K562 (cell line): Measurements from ENCODE around the gene TTC24. TPM values are rescaled to one million over a fixed set of nuclear protein-coding genes. Genes with fewer than 3 reads are reported as not detected.

ENCODE experiments used
- ATAC-seq: fragments of 200-7000 bp; cut with Tn5 transposase; 3 replicates; pipeline ENCODE4 v1.9.1; 2020; ENCODE audit warnings: moderate library complexity
- BruUV-seq: library from RNA; stranded (reverse); fragments of 400-500 nt; replicated peaks from 2 replicates; lab custom pipeline; 2021; lab: Mats Ljungman, UMichigan
- CTCF ChIA-PET: fragments of 300-600 bp; formaldehyde crosslinking; extraction: SDS; loops from one replicate; lab custom pipeline; 2021; ENCODE audit warnings: low intra/inter-chr PET ratio; lab: Yijun Ruan, JAX
- POLR2A ChIA-PET: fragments of 300-600, 350-650 bp; sonication (Branson Sonifier 250); formaldehyde crosslinking; extraction: SDS; loops from one replicate; lab custom pipeline; 2021; ENCODE audit warnings: antibody characterized with exemption, inconsistent platforms; lab: Yijun Ruan, JAX
- DNase-seq, 4 experiments: peaks; one replicate each; pipeline versions ENCODE4 v3.0.0 to v3.0.0-alpha.2; 2011 to 2018; ENCODE audit warnings: low spot score in 3 of 4, mixed read lengths in 3 of 4; ENCODE audit errors: extremely low read depth in 1 of 4
- FAIRE-seq: peaks from 2 replicates; lab custom pipeline; 2011; peaks lifted over from hg19 to GRCh38; lab: Jason Lieb, UNC
- H2AFZ ChIP-seq: 2 replicates; pipeline ENCODE4 v1.6.0; 2011; ENCODE audit warnings: low read depth, low read length, control low read depth, inconsistent platforms
- H3K27ac ChIP-seq: fragments of 200-600 bp; 3 replicates; pipeline ENCODE4 v1.8.0; 2011; ENCODE audit warnings: low read depth, mild to moderate bottlenecking, control low read depth, inconsistent platforms, low read length, moderate library complexity, mixed read lengths; ENCODE audit errors: extremely low read depth
- H3K27me3 ChIP-seq, 2 experiments: fragments of 300-600 bp in 1 of 2; 2 replicates in 1 of 2; 3 replicates in 1 of 2; pipeline versions ENCODE4 v1.6.0 to v1.8.0; 2011; ENCODE audit warnings: inconsistent platforms in 2 of 2, low read length in 2 of 2, mild to moderate bottlenecking in 1 of 2, mixed read lengths in 1 of 2, moderate library complexity in 1 of 2; ENCODE audit not compliant: control insufficient read depth in 2 of 2, insufficient read depth in 2 of 2
- H3K36me3 ChIP-seq: fragments of 300-600 bp; 3 replicates; pipeline ENCODE4 v1.8.0; 2011; ENCODE audit warnings: mild to moderate bottlenecking, low read length, inconsistent platforms; ENCODE audit not compliant: control insufficient read depth, insufficient read depth
- H3K4me1 ChIP-seq, 2 experiments: fragments of 200-600 bp in 1 of 2; replicated peaks in 1 of 2; 2 replicates in 1 of 2; 3 replicates in 1 of 2; pipeline versions ENCODE4 v1.5.1 to v1.8.0; 2011; ENCODE audit warnings: inconsistent platforms in 2 of 2, low read length in 2 of 2, mild to moderate bottlenecking in 1 of 2, mixed read lengths in 1 of 2, moderate library complexity in 1 of 2; ENCODE audit not compliant: control insufficient read depth in 2 of 2, insufficient read depth in 2 of 2
- H3K4me2 ChIP-seq: 2 replicates; pipeline ENCODE4 v1.6.1; 2011; ENCODE audit warnings: low read length, control low read depth, inconsistent platforms, mixed read lengths; ENCODE audit not compliant: insufficient read depth
- H3K4me3 ChIP-seq: fragments of 200-600 bp; sonication (generic), shearing (Covaris generic); 2 replicates; pipeline ENCODE4 v1.5.1; 2016; ENCODE audit warnings: control low read depth, inconsistent platforms
- H3K79me2 ChIP-seq: fragments of 200-600 bp; 3 replicates; pipeline ENCODE4 v1.8.0; 2011; ENCODE audit warnings: low read length, inconsistent platforms; ENCODE audit not compliant: control insufficient read depth, insufficient read depth
- H3K9ac ChIP-seq, 2 experiments: 2 replicates each; pipeline versions ENCODE4 v1.6.0 to v1.6.1; 2011; ENCODE audit warnings: low read depth in 2 of 2, low read length in 2 of 2, control low read depth in 1 of 2, inconsistent platforms in 1 of 2, mild to moderate bottlenecking in 1 of 2, mixed read lengths in 1 of 2; ENCODE audit not compliant: insufficient read depth in 1 of 2
- H3K9me1 ChIP-seq: one replicate; pipeline ENCODE4 v1.6.0; 2011; ENCODE audit warnings: inconsistent platforms, mild to moderate bottlenecking, low read length, moderate library complexity; ENCODE audit not compliant: control insufficient read depth, insufficient read depth
- H3K9me3 ChIP-seq: replicated peaks from 2 replicates; pipeline ENCODE4 v1.5.1; 2011; ENCODE audit warnings: low read depth, low read length, inconsistent platforms; ENCODE audit not compliant: control insufficient read depth, insufficient read depth
- H4K20me1 ChIP-seq: replicated peaks from 2 replicates; pipeline ENCODE4 v1.6.1; 2011; ENCODE audit warnings: low read length, inconsistent platforms, mixed read lengths; ENCODE audit not compliant: control insufficient read depth, insufficient read depth
- CBFA2T3 ChIP-seq: fragments of 450-650 bp; IDR thresholded peaks from 2 replicates; pipeline ENCODE4 v1.6.1; 2017
- ELF1 ChIP-seq: fragments of 200-800 bp; sonication (Bioruptor generic); IDR thresholded peaks from 2 replicates; pipeline ENCODE4 v1.6.1; 2016; ENCODE audit warnings: missing genetic modification characterization, missing compliant biosample characterization
- FOXA1 ChIP-seq: fragments of 450-650 bp; IDR thresholded peaks from 2 replicates; pipeline ENCODE4 v1.6.1; 2016; ENCODE audit warnings: mild to moderate bottlenecking, borderline replicate concordance
- FOXM1 ChIP-seq, 2 experiments: fragments of 450-650 bp in 1 of 2; sonication (generic) in 1 of 2; formaldehyde crosslinking in 1 of 2; IDR thresholded peaks; 2 replicates each; pipeline versions ENCODE4 v1.6.1 to v1.9.0; 2017 to 2022; ENCODE audit warnings: low read depth in 2 of 2, mild to moderate bottlenecking in 2 of 2, missing genetic modification reagents in 1 of 2, moderate library complexity in 1 of 2
- GABPA ChIP-seq: fragments of 200-800 bp; sonication (Bioruptor generic); conservative IDR thresholded peaks from 2 replicates; pipeline ENCODE4 v1.6.1; 2016; ENCODE audit warnings: low read depth, missing genetic modification characterization, missing compliant biosample characterization
- GABPB2 ChIP-seq: fragments of 250-450 bp; sonication (Bioruptor Pico); conservative IDR thresholded peaks from 2 replicates; pipeline ENCODE4 v1.5.1; 2021; ENCODE audit warnings: mild to moderate bottlenecking
- GATA2 ChIP-seq: sonication (generic); formaldehyde crosslinking; IDR thresholded peaks from 2 replicates; pipeline ENCODE4 v1.4.0; 2020; ENCODE audit warnings: mild to moderate bottlenecking, missing genetic modification reagents
- GATAD2A ChIP-seq: fragments of 450-650 bp; IDR thresholded peaks from 2 replicates; pipeline ENCODE4 v1.6.1; 2017
- HMGN3 ChIP-seq: IDR thresholded peaks from 2 replicates; pipeline ENCODE4 v1.6.1; 2011; ENCODE audit warnings: borderline replicate concordance, low read depth, mild to moderate bottlenecking, mixed read lengths, low read length; ENCODE audit not compliant: insufficient read length; ENCODE audit errors: extremely low read depth
- HNRNPK ChIP-seq: fragments of 200-400 bp; formaldehyde crosslinking; IDR thresholded peaks from one replicate; pipeline ENCODE4 v1.6.1; 2018; ENCODE audit warnings: mild to moderate bottlenecking, low read depth, low read length; ENCODE audit not compliant: poor library complexity, severe bottlenecking
- ILF3 ChIP-seq: fragments of 450-650 bp; IDR thresholded peaks from 2 replicates; pipeline ENCODE4 v1.6.1; 2018; ENCODE audit warnings: antibody characterized with exemption, mild to moderate bottlenecking, moderate library complexity, borderline replicate concordance
- JUND ChIP-seq, 2 experiments: IDR thresholded peaks; 2 replicates in 1 of 2; 3 replicates in 1 of 2; pipeline ENCODE4 v1.6.1; 2011; ENCODE audit warnings: borderline replicate concordance in 2 of 2, low read depth in 2 of 2, low read length in 2 of 2, improper control_type of control experiment in 1 of 2, missing biosample characterization in 1 of 2, missing genetic modification characterization in 1 of 2, missing genetic modification reagents in 1 of 2
- KAT2B ChIP-seq: IDR thresholded peaks from one replicate; pipeline ENCODE4 v1.6.1; 2012; ENCODE audit warnings: low read depth, mild to moderate bottlenecking, control low read depth, inconsistent platforms, low read length, moderate library complexity
- RFX7 ChIP-seq: fragments of 250-450 bp; sonication (Bioruptor Pico); IDR thresholded peaks from 2 replicates; pipeline ENCODE4 v1.5.1; 2021; ENCODE audit warnings: mild to moderate bottlenecking
- SIN3A ChIP-seq, 2 experiments: fragments of 150-350 bp in 1 of 2; IDR thresholded peaks; 2 replicates each; pipeline ENCODE4 v1.6.1; 2011 to 2016; ENCODE audit warnings: borderline replicate concordance in 2 of 2, low read depth in 2 of 2, low read length in 2 of 2, mild to moderate bottlenecking in 2 of 2, moderate library complexity in 2 of 2; ENCODE audit not compliant: control insufficient read depth in 1 of 2
- SMC3 ChIP-seq: conservative IDR thresholded peaks from 2 replicates; pipeline ENCODE4 v1.6.1; 2011; ENCODE audit warnings: low read depth, low read length, improper control_type of control experiment; ENCODE audit not compliant: insufficient read depth
- STAG1 ChIP-seq: sonication (generic); formaldehyde crosslinking; IDR thresholded peaks from 2 replicates; pipeline ENCODE4 v1.5.0; 2020; ENCODE audit warnings: missing genetic modification reagents, borderline replicate concordance
- USF1 ChIP-seq: sonication (generic); formaldehyde crosslinking; IDR thresholded peaks from 2 replicates; pipeline ENCODE4 v1.9.0; 2022; ENCODE audit warnings: mild to moderate bottlenecking, missing genetic modification reagents
- ZNF408 ChIP-seq: fragments of 250-450 bp; sonication (Bioruptor Pico); IDR thresholded peaks from 2 replicates; pipeline ENCODE4 v1.4.0; 2020; ENCODE audit warnings: low read depth, mild to moderate bottlenecking, moderate library complexity
- WGBS: fragments of 100-300 bp; shearing (Covaris generic); methylation state at CpG from one replicate; pipeline ENCODE4 v1.1.6; 2016; ENCODE audit warnings: low coverage, mixed read lengths; ENCODE audit not compliant: insufficient coverage; ENCODE audit errors: missing lambda C conversion rate; 5-methylcytosine and 5-hydroxymethylcytosine counted together
- in situ Hi-C: fragments of 300-500 bp; cut with MboI; formaldehyde crosslinking; loops from 4 replicates; pipeline ENCODE4 v1.15.0; 2018; ENCODE audit warnings: inconsistent platforms, mixed read lengths
- intact Hi-C: fragments of 100-400 bp; cut with micrococcal nuclease; formaldehyde crosslinking; loops from 2 replicates; pipeline ENCODE4 v1.14.2; 2022
- polyA plus RNA-seq, 8 experiments: library from polyadenylated mRNA; depleted of rRNA in 4 of 8; stranded (reverse) in 5 of 8; unstranded in 3 of 8; fragments of >200 nt; fragmentation: Nextera tagmentation in 2 of 8; fragmentation: Illumina TruSeq in 1 of 8; extraction: Ambion mirVana in 2 of 8; extraction: Trizol in 1 of 8; gene quantifications; 2 replicates each; pipeline versions ENCODE4 v1.2.1 to v1.2.3, GENCODE V29; 2011 to 2014; ENCODE audit warnings: inconsistent platforms in 1 of 8, missing spikeins in 1 of 8
- total RNA-seq, 7 experiments: library from RNA; depleted of rRNA in 6 of 7; stranded (reverse); fragments of >200 nt in 6 of 7; fragmentation: Illumina TruSeq in 2 of 7; extraction: Trizol in 2 of 7; gene quantifications; 2 replicates each; pipeline versions ENCODE4 v1.2.1 to v1.2.3, GENCODE V29; 2011 to 2021; ENCODE audit warnings: low replicate concordance in 1 of 7

TTC24 gene
- total and polyA plus RNA-seq, 9 of the 15 experiments (the other 6 are each of a cell fraction or from before 2014, with no cell fraction given), result not detected

DNA sequence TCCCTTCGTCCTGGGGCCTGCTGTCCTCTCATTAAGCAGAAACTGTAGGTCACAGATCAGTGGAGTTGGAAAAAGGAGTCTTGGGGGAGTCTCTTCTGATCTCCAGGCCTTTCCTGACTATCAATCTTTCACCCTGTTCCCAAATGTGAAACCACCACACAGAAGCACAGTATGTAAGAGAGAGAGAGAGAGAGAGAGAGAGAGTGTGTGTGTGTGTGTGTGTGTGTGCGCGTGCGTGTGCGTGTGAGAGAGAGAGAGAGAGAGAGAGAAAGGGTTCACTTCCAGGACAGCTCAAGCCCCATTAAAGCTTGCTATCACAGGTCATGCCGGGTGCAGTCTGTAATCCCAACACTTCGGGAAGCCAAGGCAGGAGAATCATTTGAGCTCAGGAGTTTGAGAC is 1.5 kb upstream of the TTC24 start (continued):
- TF ChIP-seq SMC3, result no peak
- no peak for TF ChIP-seq STAG1
- TF ChIP-seq GABPA (tag), result 0 out of 2 replicates have a peak, but pooled peaks have one; percentile 16

DNA sequence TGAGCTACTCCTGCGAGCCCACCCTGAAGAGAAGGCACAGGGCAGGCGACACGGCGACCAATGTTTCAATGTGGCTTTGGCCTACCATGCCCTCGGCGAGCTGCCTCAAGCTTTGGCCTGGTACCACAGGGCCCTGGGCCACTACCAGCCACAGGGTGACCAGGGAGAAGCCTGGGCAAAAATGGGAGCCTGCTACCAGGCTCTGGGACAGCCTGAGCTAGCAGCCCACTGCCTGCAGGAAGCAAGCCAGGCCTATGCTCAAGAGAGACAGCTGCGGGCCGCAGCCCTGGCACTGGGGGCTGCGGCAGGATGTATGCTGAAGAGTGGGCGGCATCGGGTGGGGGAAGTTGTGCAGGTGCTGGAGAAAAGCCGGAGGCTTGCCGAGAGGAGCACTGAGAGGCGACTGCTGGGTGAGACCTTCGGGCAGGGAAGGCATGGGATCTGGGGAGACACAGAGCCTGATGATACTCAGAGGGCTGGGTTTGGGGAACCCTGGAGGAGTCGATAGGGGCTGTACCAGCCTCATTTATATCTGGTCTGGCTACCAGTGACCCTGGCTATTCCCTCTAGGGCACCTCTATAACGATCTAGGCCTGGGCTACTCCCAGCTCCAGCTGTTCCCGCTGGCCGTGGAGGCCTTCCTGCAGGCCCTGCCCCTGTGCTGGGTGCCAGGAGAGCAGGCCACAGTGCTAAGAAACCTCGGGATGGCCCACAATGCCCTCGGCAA is 2.3 kb downstream of the TTC24 start:
- DNase-seq (no peak), FAIRE-seq (no peak), ATAC-seq (no peak)
- H3K4me1 ChIP-seq, result peaks cover 0 to 10% of the 10 kb centered on the region in 2 experiments; a peak in 4 of 5 replicates
- H2AFZ ChIP-seq, result no peak overlapping the region
- WGBS, result 48% methylated on average over 20 of the region's 21 CpGs
- H3K9me1 ChIP-seq, result no peaks in the 10 kb centered on the region
- intact Hi-C loops, result no loop called here
- H3K27me3 ChIP-seq, result no peaks in the 10 kb centered on the region
- H3K27ac ChIP-seq, result no peak overlapping the region
- no peaks in the 10 kb centered on the region for H4K20me1 ChIP-seq
- H3K9ac ChIP-seq, result peak overlapping the region in 1 of 2 experiments; percentile 37; a peak in 2 of 4 replicates
- no TSS peak for BruUV-seq
- no peak overlapping the region for H3K4me3 ChIP-seq
- no peak overlapping the region for H3K4me2 ChIP-seq
- in situ Hi-C loops, result no loop called here
- no peaks in the 10 kb centered on the region for H3K36me3 ChIP-seq
- POLR2A ChIA-PET, result interaction anchor here (0.6 to 1.1 kb wide), 6 partner anchors 9 to 242 kb away, joined by 3 to 5 read pairs (median 3); partner anchors contain the start of gene GPATCH4
- CTCF ChIA-PET, result interaction anchor here (0.6 to 2.5 kb wide), 2 partner anchors 20 to 26 kb away, joined by 4 to 8 read pairs; no protein-coding TSS in a partner anchor
- H3K79me2 ChIP-seq, result no peaks in the 10 kb centered on the region
- TF ChIP-seq FOXM1 (IDR thresholded peaks at IDR 0.05; ENCODE audit: low read depth) (no peak), FOXM1 (CRISPR knock-in tag; IDR thresholded peaks at IDR 0.05; ENCODE audit: low read depth) (no peak), GATA2 (CRISPR knock-in tag) (no peak), USF1 (CRISPR knock-in tag) (no peak), CBFA2T3 (no peak), ELF1 (tag) (no peak), SIN3A (IDR thresholded peaks at IDR 0.05; ENCODE audit: borderline replicate concordance in 2 of 2, control insufficient read depth in 1 of 2, low read depth in 2 of 2, low read length in 2 of 2) (no peak), ILF3 (no peak), JUND (IDR thresholded peaks at IDR 0.05; ENCODE audit: borderline replicate concordance, low read depth, low read length) (no peak), JUND (tag; IDR thresholded peaks at IDR 0.05; ENCODE audit: borderline replicate concordance, low read depth, low read length) (no peak), RFX7 (CRISPR knock-in tag) (no peak), GATAD2A (no peak), HNRNPK (no peak), FOXA1 (no peak), KAT2B (no peak), GABPB2 (CRISPR knock-in tag) (no peak), ZNF408 (no peak), HMGN3 (no peak)
- TF ChIP-seq, all 486 proteins: peak for 0
- H3K9me3 ChIP-seq, result no peaks in the 10 kb centered on the region
